ENCODE measurements around the gene ETFB.
A peak's percentile ranks its signal among the peaks of the same experiment; 100 is the strongest.

Gene ETFB

GRCh38 chr19:51351266-51351990 lies 14.8 kb downstream of the ETFB start:
- no peak for DNase-seq

- no peak for DNase-seq
Observed at GRCh38 chr19:51347209-51347928, 18.8 kb downstream of the ETFB start.

GRCh38 chr19:51346742-51347141 lies 19.4 kb downstream of the ETFB start:
- DNase-seq: no peak

GRCh38 chr19:51345076-51345620 lies 21.0 kb downstream of the ETFB start:
- no peak for DNase-seq

- DNase-seq: no peak
Observed at GRCh38 chr19:51342631-51343569, 23.3 kb downstream of the ETFB start.

GRCh38 chr19:51341976-51342580 lies 24.1 kb downstream of the ETFB start, which contains the start of gene VSIG10L:
Gene VSIG10L (minus strand): TSS chr19:51342139. CDS start chr19:51342124, 15 bp downstream.
- no peak for DNase-seq

GRCh38 chr19:51341066-51341465 lies 25.1 kb downstream of the ETFB start:
- no peak for DNase-seq

- peak; percentile 96 for DNase-seq
Observed at GRCh38 chr19:51339687-51340656, 26.2 kb downstream of the ETFB start.

GRCh38 chr19:51339313-51339686 lies 26.9 kb downstream of the ETFB start:
- DNase-seq: no peak

GRCh38 chr19:51338563-51339312 lies 27.4 kb downstream of the ETFB start:
- peak; percentile 81 for DNase-seq

- DNase-seq: no peak
Observed at GRCh38 chr19:51337861-51338562, 28.2 kb downstream of the ETFB start.

- no peak for DNase-seq
Observed at GRCh38 chr19:51337141-51337860, 28.9 kb downstream of the ETFB start.

- no peak for DNase-seq
Observed at GRCh38 chr19:51333836-51334460, 32.2 kb downstream of the ETFB start.

- no peak for DNase-seq
Observed at GRCh38 chr19:51331716-51332115, 34.5 kb downstream of the ETFB start.

GRCh38 chr19:51331193-51331592 lies 35.0 kb downstream of the ETFB start:
- no peak for DNase-seq

- DNase-seq: no peak
Observed at GRCh38 chr19:51330366-51330765, 35.8 kb downstream of the ETFB start.

- no peak for DNase-seq
Observed at GRCh38 chr19:51329411-51329810, 36.8 kb downstream of the ETFB start.

Data from T1000 (cell line).